Measurements from ENCODE around the gene P2RY4.
"Not testable (repeated sequence)": the region's sequence is repeated elsewhere in the genome, so short reads cannot be mapped to it uniquely, and the experiment has no call there.

P2RY4 gene

DNA sequence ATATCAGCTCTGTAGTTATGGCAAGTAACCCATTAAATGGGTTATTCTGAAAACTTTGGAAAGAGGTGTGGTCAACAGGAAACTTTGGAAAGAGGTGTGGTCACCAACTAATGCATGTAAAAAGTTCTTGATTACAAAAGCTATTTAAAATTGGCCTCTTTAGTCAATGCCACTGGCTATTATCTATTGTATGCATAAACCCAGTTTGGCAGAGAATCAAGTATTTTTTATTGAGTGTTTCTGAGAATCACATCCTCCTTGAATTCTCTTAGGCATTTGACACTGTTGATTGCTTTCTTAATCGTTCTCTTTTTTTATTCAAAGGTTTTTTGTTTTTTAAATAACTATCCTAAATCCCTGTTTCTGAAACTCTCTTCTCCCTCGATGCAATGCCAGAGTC, 7.5 kb downstream of the P2RY4 start:
- in situ Hi-C loops (cut with HindIII; ENCODE audit: low pct_ligation_motif_present, low pct_unique_long_range_greater_than_20kb, low sequenced_read_pairs), result no loop called here
- DNase-seq, result no peak

DNA sequence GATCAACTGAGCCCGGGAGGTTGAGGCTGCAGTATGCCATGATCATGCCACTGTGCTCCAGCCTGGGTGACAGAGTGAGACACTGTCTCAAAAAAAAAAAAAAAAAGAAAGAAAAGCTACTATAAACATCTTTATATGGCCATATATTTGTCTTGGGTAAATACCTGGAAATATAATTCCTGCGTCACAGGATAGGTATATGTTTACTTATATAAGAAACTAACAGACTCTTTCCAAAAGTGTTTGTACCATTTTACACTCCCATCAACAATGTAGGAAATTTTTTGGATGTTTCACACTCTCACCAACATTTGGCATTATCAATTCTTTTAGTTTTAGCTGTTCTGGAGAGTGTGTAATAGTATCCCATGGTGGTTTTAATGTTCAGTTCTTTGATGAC, 12.8 kb downstream of the P2RY4 start:
- in situ Hi-C loops (cut with HindIII; ENCODE audit: low pct_ligation_motif_present, low pct_unique_long_range_greater_than_20kb, low sequenced_read_pairs), result no loop called here

DNA sequence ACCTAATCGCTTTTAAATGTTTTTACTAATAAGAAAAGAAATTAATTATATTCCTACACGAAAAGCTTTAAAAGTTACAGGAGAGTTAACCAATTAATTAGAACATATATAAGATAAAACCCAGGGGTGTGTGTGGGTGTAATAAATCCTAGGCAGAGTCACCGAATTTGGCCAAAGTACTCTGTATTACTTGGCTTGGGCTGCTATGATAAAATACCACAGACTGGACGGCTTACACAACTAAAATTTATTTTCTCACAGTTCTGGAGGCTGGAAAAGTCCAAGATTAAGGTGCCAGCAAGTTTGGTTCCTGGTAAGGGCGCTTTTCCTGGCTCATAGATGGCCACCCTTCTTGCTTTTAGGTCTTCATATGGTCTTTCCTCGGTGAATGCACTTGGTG, 15.1 kb downstream of the P2RY4 start:
- no peak for DNase-seq
- in situ Hi-C loops (cut with HindIII; ENCODE audit: low pct_ligation_motif_present, low pct_unique_long_range_greater_than_20kb, low sequenced_read_pairs), result no loop called here

More for the DNA sequence above, 12.8 kb downstream of the P2RY4 start:
- no peak for DNase-seq

DNA sequence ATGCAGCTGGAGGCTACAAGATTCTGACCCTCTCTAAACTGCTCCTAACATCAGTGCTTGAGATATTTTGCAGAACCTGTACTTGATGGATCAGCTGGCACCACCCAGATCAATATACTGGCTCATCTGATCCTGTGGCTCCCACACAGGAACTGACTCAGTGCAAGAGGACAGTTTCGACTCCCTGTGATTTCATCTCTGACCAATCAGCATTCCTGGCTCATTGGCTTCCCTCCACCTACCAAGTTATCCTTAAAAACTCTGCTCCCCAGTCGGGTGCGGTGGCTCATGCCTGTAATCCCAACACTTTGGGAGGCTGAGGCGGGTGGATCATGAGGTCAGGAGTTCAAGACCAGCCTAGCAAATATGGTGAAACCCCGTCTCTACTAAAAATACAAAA, 16.4 kb downstream of the P2RY4 start:
- in situ Hi-C loops (cut with HindIII; ENCODE audit: low pct_ligation_motif_present, low pct_unique_long_range_greater_than_20kb, low sequenced_read_pairs); DNase-seq: not testable (repeated sequence)

DNA sequence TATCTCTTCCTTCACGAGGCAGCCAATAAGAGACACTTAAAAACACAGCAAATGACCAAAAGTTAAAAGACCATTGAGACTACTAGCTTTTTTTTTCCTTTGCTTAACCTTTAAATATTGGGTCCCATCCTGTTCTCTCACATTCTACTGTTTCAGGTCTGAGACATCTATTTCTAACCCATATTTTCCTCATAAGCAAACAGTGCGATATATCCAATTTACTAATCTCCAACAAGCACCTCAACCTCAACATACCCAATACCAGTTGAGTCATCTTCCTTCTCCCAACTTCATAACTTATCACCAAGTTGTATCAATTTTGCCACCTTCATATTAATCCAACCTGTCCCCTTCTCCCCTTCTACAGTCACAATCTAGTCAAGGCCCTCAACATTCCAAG, 18.5 kb downstream of the P2RY4 start:
- no peak for DNase-seq
- in situ Hi-C loops (cut with HindIII; ENCODE audit: low pct_ligation_motif_present, low pct_unique_long_range_greater_than_20kb, low sequenced_read_pairs), result no loop called here

DNA sequence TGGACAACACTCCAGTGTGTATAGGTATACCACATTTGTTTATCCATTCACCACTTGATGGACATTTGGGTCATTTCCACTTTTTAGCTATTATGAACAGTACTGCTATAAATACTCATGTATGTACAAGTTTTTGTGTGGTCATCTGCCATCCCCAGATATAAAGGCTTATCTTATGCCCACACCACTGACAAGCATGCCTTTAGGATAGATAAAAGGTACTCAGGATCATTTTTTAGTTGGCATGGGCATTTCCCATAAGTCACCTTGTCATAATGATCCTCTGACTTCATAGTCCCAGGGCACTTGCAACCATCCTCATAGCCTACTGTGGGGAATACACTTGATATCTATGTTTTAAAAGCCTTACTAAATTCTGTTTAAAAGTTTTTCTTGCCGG, 19.3 kb downstream of the P2RY4 start:
- in situ Hi-C loops (cut with HindIII; ENCODE audit: low pct_ligation_motif_present, low pct_unique_long_range_greater_than_20kb, low sequenced_read_pairs), result no loop called here
- DNase-seq, result no peak

DNA sequence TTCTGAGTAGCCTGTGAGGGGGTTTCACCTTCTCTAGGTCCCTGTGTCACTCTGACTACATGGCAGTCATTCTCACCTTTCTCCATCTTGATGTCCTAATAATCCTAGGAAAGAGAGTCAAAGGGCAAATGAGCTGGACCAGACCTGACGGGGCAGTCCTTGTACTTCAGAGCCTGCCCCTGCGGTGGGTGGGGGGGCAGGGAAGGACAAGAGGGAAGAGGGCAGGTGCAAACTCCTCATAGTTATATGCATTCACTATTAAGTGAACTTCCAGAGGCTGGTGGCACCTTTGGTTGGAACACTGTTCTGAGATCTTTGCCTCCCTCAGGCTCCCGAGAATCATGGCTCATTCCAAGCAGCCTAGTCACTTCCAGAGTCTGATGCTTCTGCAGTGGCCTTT, 25.6 kb downstream of the P2RY4 start, which contains the start of gene AWAT1:
Gene AWAT1 (plus strand): TSS at position 301 of the 400 bp plus-strand sequence. CDS start 41 bp downstream, at position 342.
- in situ Hi-C loops (cut with HindIII; ENCODE audit: low pct_ligation_motif_present, low pct_unique_long_range_greater_than_20kb, low sequenced_read_pairs), result no loop called here
- no peak for DNase-seq

DNA sequence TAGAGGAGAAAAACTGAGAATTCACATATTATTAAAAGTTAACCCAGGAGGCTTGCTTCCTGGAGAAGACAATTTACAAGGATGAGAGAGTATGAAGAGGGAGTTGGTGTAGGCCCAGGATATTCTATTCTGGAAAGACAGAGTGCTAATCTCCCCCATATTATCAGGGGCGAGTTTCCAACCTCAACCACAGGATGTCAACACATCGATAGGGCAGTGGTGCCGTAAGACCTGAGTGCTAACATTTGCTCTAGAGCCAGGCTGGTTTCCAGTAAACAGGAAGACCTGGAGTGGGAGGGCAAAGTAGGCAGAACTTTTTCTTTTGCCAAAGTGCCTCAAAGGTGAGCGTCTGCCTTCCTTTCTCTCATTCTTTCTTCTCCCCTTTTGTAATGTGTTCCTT, 28.3 kb downstream of the P2RY4 start:
- no peak for DNase-seq
- in situ Hi-C loops (cut with HindIII; ENCODE audit: low pct_ligation_motif_present, low pct_unique_long_range_greater_than_20kb, low sequenced_read_pairs), result no loop called here

DNA sequence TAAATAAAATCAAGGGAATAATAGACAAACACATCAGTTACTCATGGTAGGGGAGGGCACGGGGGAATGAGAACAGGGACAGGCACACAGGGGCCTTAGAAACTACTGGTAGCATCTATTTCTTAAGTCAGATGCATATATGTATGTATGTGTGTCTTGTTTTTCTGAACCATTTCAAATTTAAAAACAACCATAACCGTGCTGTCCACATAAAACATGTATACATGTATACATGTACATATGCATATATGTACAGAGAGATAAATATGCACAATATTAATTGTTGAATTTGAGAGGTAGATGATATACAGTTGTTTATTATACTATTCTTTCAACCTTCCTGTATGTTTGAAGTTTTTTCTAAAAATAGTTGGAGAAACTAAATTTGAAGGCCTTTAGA, 33.3 kb downstream of the P2RY4 start:
- in situ Hi-C loops (cut with HindIII; ENCODE audit: low pct_ligation_motif_present, low pct_unique_long_range_greater_than_20kb, low sequenced_read_pairs), result no loop called here
- DNase-seq, result no peak

DNA sequence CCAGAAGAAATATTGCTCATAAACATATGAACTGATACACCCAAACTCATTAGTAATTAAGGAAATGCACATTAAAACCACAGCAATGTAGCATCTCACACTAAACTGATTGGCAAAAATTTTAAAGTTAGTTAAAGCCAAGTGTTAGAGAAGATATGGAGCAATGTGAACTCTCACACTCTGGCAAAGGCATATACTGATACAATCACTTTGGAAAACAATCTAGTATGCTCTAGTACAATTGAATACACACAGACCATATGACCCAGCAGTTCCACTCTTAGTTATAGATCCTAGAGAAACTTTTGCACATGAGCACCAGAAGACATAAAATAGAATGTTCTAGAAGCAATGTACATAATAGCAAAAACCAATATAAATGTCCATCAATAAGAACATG, 34.0 kb downstream of the P2RY4 start:
- in situ Hi-C loops (cut with HindIII; ENCODE audit: low pct_ligation_motif_present, low pct_unique_long_range_greater_than_20kb, low sequenced_read_pairs), result no loop called here

DNA sequence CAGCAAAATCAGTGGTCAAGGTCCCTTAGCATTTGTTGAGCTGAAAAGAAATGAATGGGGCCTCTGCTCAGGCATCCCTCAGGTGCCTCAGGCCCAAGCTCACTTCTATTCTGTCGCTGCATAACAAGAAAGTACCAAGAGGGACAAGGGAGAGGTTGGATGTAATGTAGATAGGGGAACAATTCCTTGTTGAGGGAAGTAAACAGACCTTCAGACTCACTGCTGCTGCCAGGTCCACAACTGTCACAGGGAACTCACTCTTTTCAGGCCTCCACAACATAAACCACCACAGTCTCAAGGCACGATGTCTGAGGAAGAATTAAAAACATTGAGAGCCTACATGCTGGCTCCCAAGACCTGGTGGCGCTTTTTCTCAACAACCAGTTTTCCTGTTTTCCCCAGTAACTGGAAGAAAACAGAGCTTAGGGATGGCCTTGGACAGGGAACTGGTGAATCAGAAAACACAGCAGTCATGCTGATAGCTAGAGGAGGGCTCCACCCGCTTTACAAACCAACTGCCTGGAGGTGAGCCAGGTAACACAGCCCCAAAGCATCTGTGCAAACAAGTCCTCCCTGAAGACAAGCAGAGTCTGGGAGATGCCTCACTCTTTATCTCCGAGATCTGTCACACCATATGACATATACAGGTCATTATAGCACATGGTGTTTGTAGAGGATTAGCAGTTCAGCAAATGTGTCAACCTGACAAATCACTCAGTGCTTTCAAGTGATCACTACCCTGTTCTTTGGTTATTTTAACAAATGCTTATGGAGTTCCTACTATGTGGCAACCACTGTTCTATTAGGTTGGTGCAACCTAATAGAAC, 39.9 kb downstream of the P2RY4 start:
- DNase-seq, result no peak
- in situ Hi-C loops (cut with HindIII; ENCODE audit: low pct_ligation_motif_present, low pct_unique_long_range_greater_than_20kb, low sequenced_read_pairs), result no loop called here

More for the DNA sequence above, 34.0 kb downstream of the P2RY4 start:
- no peak for DNase-seq

DNA sequence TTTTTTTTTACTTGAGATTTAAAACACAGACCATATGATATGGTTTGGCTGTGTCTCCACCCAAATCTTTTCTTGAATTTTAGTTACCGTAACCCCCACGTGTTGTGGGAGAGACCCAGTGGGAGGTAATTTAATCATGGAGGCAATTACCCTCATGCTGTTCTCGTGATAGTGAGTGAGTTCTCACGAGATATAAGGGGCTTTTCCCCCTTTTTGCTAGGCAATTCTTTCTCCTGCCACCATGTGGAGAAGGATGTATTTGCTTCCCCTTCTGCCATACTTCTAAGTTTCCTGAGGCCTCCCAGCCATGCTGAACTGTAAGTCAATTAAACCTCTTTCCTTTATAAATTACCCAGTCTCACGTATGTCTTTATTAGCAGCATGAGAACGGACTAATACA, 50.4 kb downstream of the P2RY4 start:
- in situ Hi-C loops (cut with HindIII; ENCODE audit: low pct_ligation_motif_present, low pct_unique_long_range_greater_than_20kb, low sequenced_read_pairs); DNase-seq: not testable (repeated sequence)

DNA sequence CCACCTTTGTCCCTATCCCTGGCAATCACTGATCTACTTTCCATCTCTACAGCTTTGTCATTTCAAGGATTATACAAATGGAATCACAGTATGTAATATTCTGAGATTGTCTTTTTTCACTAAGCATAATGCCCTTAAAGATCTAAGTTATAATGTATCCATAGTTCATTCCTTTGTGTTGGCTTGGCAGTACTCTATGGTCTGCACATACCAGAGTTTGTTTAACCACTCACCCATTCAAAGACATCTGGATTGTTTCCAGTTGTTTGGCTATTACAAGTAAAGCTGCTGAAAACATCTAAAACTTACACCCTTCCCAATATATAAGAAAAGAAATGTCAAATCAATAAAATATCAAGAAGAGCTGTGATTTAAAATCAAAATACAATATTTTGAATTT, 51.5 kb downstream of the P2RY4 start:
- DNase-seq, result no peak
- in situ Hi-C loops (cut with HindIII; ENCODE audit: low pct_ligation_motif_present, low pct_unique_long_range_greater_than_20kb, low sequenced_read_pairs), result no loop called here
